KG1 (cell line): ENCODE measurements around the gene NLGN4X.
"Not testable (repeated sequence)": the region's sequence is repeated elsewhere in the genome, so short reads cannot be mapped to it uniquely, and the experiment has no call there.

Experiments used
- DNase-seq: peaks from one replicate; lab custom pipeline; 2025; lab: John Stamatoyannopoulos, UW

NLGN4X gene

DNA sequence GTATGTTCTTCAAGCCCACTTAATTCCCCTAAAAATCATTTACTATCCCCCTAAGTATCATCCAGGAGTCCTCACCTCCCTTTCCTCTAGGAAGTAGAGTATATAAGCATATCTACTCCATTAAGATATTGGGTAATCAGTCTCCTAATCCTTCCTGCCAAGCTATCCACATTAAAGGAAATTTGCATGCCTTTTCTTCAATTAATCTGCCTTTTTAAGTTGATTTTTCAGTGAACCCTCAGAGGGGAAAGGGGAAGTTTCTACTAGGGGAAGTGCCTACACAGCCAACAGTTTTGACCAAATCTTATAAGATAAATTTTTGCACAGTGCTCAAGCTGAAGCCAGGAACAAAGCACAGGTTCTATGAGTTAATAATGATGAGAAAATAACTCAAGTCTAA, 222.8 kb downstream of the NLGN4X start:
- no peak for DNase-seq

DNA sequence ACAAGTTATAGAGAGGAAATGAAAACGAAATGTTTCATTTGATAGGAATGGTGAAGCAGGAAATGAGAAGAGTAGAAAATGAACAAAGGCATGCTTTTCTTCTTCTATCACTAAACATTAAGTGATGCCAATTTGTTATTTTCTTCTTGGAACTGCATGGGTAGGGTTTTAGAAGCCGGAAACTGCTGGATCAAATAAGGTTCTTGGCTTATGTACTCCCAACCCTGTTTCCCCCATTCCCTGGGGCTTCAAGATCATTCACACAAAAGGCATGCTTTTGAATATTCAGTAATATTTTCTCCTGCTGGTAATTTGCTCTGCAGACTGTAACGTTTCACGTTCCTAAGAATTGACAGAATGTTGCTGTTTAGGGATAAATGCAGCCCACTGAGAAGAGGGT, 224.1 kb downstream of the NLGN4X start:
- DNase-seq = no peak

DNA sequence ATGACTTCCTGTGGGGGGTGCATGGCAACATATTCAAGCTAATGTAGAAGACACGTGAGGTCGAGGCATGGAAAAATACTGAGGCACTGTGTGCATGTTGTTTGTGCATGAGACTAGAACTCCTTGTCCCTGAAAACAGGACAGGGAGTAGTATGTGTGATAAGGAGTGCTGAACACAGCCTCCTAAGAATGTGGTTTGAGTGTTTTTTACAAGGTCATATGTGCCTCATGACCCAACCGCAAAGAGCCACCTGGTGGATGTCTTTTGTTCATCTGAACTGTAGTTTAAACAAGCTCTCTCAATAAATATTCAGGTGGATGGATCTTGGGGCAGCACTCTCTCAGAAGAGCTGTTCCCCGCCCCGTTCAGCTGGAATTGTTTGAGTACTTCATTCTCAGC, 226.6 kb downstream of the NLGN4X start:
- DNase-seq = no peak

DNA sequence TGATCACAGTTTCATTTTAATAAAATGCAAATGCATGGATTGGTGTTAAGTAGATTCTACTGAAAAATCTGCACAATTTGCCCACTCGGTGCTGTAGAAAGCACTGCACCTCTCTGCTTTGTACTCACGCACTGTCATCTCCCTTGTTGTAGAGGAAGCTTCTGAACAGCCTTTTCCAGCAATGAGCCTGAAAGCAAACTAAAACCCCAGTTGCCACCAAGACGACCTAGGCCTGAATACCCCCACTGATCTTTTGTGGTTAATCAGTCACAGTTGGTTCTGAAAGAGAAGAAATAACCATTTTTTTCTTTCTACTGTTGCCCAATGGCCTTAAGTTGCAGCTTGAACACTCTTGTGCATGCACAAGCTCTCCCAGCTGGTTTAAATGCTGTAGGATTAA, 229.8 kb downstream of the NLGN4X start:
- no peak for DNase-seq

DNA sequence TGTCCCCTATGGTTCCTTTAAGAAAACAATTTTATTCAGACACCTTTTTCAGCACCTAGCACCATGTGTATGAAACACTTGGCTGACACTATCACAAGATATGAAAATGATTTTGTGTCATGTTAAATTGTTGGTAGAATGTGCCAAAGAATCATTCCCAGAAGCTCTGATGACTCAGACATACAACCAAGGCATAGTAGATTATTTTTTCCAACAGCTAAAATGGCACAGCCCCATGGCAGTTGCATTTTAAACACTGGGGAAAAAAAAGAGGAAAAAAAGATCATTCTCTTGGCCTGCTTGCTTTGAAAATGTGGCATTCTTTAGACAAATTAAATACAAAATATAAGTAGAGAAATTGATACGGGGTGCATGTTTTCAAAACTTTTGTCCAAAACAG, 230.2 kb downstream of the NLGN4X start:
- no peak for DNase-seq

DNA sequence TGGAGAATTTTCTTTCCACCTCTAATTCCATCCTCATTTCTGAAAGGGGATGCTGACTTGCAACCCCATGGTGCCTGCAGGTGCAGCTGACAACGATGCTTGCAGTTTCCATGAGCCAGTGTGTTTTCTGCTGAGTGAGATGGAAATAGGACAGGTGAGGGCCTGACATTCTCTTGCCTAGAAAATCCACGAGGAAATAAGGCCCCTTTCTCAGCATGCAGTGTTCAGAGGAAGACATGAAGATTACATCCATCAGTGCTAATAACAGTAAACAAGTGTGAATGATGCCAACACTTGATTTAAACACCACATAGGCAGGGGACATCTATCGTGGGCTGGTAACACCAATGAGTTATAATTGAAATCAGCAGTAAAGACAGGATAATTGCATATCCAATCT, 237.3 kb downstream of the NLGN4X start:
- DNase-seq = no peak

DNA sequence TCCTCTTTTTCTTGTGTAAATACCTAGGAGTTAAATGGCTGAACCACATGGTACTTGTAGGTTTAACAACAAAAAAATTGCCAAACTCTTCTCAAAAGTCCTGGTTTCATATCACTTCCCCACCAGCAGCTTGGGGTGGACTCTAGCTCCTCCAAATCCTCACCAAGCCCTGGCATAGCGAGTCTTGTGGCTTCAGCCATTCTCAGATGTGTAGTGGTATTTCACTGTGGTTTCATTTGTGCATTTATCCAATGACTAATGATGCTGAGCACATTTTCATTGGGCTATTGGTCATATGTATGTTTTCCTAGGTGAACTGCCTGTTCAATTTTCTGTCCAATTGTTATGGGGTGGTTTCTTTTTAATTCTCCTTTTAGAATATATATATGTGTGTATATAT, 249.3 kb downstream of the NLGN4X start:
- no peak for DNase-seq

DNA sequence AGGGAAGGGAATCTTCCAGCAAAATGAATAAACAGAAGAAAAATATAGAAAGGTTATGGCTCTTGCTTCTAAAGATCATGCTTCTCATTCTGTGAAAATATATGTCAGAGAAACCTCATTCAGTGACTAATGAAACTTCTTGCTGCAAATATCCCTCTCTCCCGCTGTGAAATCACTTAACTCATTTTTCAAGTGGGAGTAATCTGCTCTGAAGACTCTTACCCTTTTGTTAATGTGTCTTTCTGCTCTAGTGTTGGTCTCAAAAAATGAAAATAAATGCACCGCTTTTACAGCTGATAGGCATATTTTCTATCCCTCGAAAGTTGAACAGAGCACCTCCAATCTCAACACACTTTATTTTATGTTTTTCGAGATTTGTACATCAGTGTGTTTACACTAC, 252.3 kb downstream of the NLGN4X start:
- no peak for DNase-seq

DNA sequence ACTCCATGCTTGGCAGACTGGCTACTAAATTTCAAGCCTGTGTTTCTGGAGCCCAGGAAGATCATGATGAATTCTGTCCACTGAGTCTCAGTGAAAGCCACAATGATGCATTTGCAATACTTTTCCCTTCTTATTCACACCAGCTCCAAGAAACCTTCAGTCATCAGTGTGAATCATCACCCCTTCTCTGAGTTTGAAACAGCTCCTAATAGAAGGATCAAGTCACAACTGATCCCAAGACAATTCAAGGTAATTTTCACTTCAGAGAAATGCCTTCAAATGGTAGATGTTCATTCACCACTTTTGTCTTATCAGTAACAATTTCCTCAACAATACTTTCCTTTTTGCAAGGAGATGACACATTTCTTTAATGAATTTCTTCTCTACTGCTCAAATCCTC, 257.4 kb downstream of the NLGN4X start:
- DNase-seq = no peak

DNA sequence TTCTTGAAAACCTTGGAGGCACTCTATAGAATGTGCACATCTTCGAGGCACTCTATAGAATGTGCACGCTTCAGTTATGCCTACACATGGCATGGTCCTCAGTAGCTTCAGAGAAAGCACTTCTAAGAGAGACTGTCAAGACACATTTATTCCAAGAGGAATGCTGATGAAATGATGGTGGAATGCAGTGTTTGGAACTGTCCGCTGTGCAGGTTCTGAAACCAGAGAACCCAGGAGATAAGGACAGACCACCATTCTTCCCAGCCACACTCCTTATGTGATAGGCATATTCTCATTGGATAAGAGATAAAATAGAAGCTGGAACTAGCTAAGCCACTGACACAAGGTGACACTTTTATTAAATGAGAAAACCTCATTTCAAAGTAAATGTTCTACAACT, 263.3 kb downstream of the NLGN4X start:
- DNase-seq = no peak

DNA sequence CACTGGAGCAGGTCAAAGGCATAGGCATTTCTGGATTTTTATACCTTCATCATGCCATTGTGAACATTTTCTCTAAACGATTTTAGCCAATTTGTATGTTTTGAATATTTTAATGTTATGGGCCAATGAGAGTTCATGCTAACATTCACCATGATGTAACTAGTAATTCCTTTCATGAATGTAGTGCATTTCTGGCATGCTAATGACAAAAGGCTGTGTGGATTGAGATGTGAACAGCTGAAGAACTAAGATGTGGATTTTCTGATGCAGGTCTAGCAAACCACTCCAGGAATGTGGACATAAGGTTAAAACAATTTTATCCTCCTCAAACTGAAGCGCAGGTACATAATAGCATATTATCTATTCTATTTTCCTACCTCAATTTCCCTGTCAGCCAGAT, 269.4 kb downstream of the NLGN4X start:
- no peak for DNase-seq

DNA sequence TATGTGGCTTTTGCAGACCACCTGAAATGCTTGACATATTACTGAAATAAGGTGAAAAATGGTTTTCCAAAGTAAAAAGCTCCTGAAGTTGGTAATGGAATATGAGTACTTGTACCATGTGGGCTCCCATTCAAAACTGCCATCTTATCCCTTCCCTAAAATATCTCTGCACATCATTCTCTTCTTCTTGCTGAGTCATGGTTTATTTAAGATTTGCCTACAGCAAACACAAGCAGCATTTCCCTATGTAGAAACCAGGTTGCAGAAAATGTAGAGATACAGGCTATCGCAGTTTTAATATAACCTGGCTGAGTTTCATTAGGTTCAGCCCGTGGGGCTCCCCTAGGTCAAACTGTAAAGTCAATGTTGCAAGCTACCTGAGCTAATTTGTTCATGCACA, 270.1 kb downstream of the NLGN4X start:
- DNase-seq = no peak

DNA sequence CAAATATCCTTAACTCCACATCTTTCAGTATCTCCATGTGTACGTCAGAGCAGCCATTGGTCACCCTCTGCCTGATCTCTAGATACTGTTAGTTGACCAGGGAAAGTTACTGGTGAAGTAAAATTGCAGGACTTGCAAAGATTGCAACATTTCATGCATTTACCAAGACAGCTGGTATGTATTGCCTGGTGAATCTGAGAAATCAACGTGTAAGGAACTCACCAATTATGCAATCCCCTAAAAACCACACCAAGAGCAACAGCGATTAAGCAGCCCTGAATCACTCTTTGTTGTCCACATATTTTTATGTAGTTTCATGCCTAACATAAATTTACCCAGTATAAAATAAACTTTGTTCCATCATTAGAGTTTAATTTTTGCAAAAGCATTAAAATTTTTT, 271.2 kb downstream of the NLGN4X start:
- no peak for DNase-seq

DNA sequence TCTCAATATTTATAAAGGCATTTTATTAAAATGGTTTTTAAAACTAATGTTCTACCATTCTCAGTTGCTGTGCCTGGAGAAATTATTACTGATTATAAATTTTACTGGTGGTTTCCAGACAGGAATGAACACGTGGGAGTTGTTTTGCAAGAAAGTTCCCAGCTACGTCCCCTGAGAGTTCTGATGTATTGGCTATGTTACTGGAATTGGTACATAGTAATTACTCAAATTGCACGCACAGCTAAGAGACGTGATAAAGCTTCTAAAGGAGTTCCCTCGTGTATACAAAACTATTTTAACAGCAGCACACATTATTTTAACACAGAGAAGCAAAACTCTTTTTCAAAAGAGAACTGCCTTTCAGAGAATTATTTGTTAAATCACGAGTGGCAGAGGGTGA, 292.2 kb downstream of the NLGN4X start:
- no peak for DNase-seq

DNA sequence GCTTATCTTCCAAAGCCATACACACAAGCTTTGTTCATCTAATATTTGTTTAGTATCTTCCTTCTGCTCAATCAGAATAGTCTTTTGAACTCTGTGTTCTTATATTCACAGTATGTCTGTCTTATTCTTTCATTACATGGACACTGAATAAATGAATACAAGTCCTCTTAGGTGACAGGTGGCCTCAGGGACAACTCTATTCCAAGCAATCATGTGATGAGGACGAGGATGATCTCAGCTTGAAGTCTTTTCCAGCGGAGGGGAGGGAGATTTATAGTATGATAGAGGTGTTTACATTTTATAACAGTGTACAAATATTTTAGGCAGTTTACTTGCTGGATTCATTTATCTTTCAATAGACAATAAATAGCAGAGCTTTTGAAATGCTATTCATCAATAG, 300.4 kb downstream of the NLGN4X start:
- DNase-seq = no peak

DNA sequence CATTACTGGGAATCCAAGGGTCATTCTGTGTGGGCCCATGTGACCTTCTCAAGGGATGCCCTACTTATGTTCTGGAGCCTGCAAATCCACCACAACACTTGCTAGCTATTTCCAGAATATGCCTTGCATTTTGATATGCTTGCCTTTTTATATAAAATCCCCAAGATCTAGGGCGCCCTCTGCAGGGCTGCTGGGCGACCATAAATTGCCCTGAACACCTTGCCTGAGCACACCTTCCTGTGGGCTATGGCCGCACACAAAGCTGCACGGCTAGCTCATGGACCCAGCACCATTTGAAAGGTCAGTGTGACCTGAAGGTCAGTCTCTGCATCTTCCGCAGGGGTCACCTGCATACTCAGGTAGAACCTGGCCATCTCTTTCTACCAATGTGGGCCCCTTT, 311.7 kb downstream of the NLGN4X start:
- DNase-seq = no peak

DNA sequence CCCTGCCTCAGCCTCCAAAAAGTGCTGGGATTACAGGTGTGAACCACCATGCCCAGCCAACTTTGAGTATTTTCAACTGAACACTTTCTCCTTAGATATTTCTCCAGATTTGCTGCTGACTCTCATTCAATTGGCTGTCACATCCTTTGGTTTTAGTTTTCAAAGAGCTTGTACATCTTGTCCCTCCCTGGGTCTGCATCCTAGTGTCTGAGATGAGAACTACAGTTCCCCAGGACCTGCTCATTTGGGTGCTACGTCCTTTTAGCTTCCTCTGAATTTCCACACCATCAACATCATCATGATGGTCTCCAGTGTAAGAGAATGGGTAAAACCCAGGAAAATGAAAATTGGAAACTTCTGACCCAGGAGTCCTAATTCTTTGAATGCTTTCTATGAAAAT, 312.9 kb downstream of the NLGN4X start:
- DNase-seq = no peak

DNA sequence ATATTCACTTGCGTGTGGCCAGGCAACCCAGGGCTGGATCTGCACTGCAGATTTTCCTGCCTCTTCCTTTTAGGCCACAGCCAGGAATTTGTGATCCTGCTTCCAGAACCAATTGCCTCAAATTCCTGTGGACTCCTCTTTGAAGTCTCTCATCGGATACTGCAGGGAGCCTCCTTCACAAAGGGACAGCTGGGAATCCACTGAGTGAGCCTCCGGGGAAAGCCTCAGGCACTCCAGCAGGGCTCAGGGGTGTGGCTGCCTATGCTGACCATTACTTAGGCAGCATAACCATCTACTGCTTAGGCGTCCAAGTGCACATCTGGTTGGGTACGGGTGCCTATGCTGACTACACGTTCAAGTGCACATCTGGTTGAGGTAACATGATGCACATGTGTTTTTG, 321.5 kb downstream of the NLGN4X start:
- no peak for DNase-seq

DNA sequence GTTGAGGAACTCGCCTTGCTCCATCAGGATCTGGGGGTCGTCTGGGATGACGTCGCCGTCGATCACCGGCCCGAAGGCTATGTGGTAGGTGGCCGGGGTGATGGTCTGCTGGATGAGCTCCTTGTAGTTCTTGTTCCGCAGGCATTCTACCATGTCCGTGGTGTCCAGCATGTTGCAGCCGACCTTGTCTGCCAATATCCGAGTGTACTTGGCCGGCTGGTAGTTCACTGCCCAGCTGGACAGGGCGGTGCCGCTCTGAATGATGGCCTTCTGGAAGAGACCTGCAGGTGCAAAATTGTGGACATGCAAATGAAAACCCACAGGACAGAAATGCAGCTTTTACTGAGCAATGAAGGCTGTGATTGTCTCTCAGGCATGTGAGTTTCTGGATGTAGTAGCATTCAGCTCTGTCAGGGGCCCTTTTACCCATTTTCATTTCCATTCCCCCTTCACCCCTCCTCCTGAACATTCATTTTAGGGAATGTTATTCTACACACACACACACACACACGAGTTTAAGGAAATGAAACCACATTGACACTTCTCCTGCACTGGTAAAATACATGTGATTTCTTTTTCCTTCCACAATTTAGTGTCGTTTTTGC, 325.0 kb downstream of the NLGN4X start:
- not testable (repeated sequence) for DNase-seq

DNA sequence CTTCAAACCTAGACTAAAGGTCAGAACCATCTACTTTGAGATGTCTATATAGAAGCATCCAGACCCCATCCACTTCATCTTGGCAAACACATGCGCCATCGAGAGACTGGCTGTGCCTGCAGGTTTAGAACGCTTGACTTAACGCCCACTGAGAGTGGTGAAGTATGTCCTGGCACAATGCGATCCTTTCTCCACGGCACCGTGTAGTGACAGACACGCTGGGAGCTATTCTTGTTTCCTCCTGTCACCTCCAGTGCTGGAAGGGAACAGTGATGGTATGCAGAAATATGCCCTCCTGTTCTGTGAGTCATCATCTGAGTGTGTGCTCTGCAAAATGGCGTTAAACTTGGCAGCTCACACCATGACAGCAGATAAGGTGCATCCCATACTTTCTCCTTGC, 330.2 kb downstream of the NLGN4X start:
- no peak for DNase-seq

DNA sequence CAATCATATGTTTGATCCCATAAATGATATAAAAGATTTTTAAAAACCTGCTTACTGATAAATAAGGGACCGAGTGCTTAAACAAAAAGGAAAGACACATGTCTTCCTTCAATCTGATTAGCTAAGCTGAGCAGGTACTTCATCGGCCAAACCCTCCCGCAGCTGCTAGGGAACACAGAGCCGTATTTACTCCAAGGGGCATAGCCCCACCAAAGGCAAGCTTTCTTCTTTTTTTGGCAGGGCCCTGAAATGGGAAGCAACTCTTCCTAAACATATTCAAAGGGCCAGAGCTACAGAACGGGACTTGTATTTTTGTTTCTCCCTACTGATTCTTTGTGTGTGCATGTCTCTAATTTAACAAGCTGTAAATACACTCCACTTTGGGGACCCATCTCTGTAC, 337.3 kb downstream of the NLGN4X start:
- DNase-seq = no peak

DNA sequence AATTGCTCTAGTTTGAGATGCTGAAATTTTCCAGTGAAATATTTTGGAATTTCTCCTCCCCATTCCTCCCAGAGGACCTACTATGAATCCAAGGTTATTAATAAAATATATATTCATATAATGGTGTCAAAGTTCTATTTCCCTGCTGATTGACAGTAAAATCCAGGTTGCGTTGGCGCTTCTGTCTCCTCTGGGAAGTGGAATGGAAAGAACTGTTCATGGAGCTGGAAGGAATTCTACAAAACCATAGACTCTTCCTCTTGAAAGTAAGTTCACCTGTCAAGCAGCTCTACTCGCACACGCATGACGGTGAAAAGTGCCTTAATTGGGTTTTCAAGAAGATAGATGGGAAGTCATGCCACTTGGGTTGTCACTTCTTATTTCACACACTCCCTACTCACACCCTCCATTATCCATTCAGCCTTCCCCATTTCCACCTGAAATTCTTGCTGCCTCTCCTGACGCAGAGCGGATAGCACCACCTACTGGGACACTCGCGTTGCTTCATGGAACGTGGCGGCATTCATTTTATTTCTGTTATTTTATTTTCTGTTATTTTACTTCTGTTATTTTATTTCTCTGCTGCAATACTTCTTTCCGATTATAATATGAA, 351.6 kb downstream of the NLGN4X start:
- no peak for DNase-seq

DNA sequence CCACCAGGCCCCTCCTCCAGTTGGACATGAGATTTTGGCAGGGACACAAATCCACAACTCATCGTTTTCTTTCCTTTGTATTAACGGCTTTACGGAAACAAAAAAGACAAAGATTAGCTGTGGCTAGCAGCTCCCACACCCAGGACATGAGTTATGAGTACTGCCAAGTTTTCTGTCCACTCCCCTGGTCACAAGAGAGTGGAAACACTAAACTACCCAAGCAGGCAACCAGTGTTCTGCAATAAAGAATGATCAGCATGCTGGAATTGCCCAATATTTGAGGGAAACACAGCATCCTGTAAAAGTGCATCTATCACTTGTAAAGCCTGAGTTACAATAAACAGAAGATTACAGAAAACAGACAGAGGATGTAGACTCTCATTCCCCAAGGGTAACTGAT, 358.4 kb downstream of the NLGN4X start:
- DNase-seq = no peak

DNA sequence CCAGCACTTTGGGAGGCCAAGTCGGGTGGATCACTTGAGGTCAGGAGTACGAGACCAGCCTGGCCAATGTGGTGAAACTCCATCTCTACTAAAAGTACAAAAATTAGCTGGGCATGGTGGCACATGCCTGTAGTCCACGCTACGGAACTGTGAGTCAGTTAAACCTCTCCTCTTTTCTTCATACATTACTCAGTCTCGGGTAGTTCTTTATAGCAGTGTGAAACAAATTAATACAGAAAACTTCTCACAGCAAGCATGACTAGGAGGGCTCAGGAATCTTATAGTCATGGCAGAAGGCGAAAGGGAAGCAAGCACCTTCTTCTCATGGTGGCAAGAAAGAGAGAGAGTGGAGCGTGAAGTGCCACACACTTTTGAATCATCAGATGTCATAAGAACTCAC, 358.9 kb downstream of the NLGN4X start:
- DNase-seq = no peak

DNA sequence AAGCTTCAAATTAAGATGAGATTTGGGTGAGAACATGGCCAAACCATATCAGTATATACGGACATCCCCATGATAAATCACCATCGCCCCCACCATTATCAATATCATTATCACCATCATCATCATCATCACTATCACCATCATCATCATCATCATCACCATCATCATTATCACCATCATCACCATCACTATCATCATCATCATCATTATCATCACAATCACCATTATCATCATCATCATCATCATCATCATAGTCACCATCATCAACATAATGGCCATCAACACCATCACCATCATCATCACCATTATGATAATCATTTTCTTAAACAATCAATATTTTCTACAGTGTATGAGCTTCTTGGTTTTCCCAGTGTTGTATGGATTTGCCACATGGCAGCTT, 360.9 kb downstream of the NLGN4X start:
- no peak for DNase-seq
